ENCODE results near the gene LSM3.

LSM3 gene

GRCh38 chr3:14143271-14144225 lies 35.1 kb upstream of the LSM3 start:
- DNase-seq, result no peak

DNA sequence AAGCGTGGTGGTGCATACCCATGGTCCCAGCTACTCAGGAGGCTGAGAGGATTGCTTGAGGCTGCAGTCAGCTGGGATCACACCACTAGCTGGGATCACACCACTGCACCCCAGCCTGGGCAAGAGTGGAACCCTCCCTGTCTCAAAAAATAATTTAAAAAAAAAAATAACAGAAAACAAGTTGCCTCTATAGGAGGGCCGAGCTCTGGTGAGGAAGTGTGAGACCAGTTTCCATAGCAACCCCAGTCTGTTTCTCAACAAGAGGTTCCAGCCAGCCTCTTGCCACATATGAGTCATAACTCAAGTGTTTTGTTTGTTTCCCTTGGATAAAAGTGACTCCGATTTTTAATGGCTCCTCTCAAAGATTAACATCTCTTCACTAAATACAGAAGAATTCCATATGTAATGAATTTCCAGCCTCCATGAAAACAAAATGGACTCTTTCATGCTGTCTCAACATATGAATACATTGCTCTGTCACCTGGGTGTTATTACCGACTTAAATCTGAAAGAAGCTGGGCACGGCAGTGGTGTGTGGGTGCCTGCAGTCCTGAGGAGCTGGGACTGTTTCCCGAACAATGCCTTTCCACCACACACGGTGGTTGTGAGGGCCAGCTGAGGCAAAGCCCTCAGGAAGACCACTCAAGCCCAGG lies 34.1 kb upstream of the LSM3 start:
- DNase-seq, result peak; percentile 71

DNA sequence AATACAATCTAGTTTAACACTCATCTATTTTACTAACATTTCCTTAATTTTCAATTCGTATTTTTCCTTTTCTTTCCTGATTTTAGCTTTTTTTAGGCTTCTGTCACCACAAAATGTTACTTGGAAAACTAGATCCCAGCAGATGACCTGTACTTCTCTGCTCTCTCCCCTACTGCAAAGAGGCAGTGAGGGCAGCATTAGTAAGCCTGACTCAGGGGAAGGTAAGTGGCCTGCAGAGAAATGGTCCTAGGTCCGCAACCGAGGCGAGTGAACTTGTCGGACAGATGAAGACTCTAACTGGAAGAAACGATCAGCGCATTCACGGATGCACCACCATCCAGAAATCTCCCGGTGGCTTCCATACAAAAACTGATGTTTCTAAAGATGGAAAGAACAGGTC lies 33.4 kb upstream of the LSM3 start:
- no peak for DNase-seq

DNA sequence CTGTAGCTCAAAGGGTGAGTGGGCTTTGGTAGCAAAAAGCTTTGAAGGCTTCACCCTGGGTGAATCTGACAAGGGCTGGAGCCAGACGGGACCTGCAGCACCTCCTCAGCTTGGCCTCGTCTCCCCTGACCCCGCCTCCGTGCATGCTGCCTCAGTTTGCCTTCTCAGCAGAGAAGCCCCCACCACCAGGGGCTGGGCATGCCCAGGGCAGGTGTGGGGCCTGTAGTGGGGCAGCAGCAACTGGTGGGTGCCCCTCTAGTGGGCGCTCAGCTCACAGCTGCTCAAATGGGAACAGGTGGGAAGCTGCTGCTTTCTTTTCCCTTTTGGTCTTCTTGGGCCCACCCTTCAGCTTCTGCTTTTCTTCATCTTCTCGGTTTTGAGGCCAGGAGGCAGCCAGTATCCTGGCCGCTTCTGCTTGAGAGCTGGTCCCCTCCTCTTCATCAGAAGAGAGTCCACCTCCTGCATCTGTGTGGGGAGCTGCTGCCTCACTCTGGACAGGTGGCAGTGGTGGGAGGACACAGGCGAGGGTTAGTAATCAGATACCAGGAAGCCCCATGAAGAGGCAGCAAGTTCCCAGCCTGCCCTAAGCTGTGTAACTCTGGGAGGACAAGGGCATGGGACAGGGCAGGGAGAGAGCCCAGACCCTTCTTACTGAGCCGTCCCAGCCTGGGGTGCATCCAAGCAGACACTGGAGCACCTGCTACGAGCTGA lies 32.8 kb upstream of the LSM3 start:
- no peak for DNase-seq

DNA sequence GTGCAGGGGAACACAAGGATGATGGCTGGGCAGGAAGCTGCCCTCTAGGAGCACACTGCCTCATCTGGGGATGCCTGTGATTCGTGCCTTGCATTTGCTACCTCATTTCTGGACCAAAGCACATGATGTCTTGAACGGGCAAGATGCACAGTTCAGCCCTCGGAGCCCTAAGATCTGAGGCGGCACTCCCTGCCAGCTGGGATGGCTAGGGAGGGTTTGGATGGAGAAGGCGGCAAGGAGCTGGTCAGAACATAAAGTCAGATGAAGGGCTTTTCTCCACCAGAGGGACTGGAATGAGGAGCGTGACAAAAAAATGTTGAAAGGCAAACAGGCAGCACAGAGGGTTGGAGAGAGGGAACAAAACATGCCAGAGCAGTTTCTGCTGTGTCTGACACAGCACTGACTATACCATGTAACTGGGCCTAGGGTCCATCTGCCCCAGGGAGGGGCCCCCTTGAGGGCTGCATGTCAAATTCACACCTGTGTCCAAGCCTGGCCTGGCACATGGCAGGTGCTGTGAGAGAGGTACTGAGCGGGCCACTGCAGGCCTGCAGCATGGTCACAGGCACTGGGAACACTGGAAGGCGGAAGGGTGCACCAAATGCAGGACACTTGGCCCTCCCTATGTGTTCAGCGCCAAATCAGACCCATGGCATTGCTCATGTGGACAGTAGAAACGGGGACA lies 32.1 kb upstream of the LSM3 start:
- no peak for DNase-seq

- DNase-seq, result no peak
Observed at GRCh38 chr3:14147066-14147435, 31.6 kb upstream of the LSM3 start.

GRCh38 chr3:14147617-14148016 lies 31.0 kb upstream of the LSM3 start:
- no peak for DNase-seq

DNA sequence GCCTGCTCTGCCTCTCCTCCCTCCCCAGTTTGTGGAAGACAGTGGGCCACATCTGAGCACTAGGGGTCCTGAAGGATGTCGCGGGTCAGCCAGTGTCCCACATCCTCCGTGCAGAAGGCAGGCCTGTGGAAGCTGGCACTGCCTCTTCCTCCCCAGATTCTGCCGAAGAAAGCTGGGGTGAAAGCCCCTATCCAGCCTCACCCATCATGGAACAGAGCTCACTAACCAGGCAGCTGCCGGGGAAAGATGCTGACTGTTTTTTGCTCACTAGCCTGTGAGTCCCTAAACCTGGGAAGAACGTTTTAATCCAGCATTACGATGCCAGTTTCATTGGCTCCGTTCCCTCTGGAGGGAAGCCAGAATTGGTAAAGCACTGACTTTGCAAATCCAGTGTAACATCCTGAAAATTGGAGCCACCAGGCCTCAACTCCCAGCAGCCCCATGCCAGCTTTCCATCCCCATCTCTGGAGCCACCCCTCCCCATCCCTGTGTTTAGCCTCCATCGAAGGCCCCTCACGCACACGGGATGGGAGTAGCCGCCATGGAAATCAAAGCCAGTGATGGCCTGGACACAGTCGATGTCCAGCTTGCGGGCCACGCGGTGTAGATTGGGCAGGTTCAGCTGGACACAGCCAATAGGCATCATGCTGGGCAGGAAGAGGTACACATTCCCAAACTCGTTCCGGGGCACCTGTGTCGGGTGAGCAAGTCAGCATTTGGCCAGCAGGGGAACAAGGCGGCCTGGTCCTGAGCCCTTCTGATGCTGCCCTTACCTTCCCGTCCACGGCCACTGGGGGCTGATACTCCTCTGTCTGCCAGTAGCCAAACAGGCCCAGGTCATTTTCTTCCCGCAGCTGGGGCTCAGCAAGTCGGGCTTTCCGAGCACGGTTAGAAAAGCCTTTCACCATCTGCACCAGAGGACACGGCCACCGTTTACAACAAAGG lies 30.3 kb upstream of the LSM3 start:
- DNase-seq, result no peak

DNA sequence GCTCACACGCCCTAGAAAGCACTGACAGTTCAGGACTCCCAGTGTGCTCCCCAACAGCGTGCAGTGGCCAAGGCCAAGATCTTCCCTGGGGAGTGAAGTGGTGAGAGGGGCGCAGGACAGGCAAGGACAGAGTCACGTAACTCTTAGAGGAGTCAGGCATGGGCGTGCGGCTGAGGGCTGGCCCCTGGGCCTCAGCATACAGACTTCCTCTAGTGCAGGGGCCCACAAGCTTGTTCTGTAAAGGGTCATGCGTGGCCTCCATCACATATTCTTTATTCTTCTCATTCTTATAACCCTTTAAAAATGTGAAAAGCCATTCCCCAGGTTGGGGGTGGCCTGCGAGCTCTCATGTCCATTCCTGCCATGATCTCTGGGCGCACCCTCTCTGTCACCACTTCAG lies 28.5 kb upstream of the LSM3 start:
- no peak for DNase-seq

- no peak for DNase-seq
Observed at GRCh38 chr3:14150491-14151230, 28.0 kb upstream of the LSM3 start.

- no peak for DNase-seq
Observed at GRCh38 chr3:14151471-14152083, 27.0 kb upstream of the LSM3 start.

GRCh38 chr3:14152233-14152962 lies 26.2 kb upstream of the LSM3 start:
- DNase-seq, result no peak

GRCh38 chr3:14152963-14153355 lies 25.7 kb upstream of the LSM3 start:
- no peak for DNase-seq

- DNase-seq, result no peak
Observed at GRCh38 chr3:14153663-14154062, 25.0 kb upstream of the LSM3 start.

- no peak for DNase-seq
Observed at GRCh38 chr3:14154276-14154675, 24.3 kb upstream of the LSM3 start.

- DNase-seq, result no peak
Observed at GRCh38 chr3:14154895-14155440, 23.6 kb upstream of the LSM3 start.

DNA sequence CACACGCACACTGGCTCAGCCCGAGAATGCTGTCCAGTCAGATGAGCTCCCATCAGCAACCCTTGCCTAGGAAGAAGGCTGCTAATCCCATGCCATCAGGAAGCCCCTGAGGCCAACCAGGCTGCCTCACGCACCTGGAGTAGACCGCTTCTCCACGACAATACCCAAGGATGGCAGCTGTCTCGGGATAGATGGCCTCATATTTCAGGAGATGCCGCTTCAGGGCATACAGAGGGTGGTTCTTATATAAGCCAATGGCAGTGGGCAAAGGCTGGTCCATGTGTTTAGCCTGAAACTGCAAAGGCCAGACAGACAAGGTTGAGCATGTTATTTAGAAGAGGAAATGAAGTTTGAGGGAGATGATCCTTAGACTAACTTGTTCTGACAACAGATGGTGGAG lies 22.4 kb upstream of the LSM3 start:
- DNase-seq, result no peak

GRCh38 chr3:14156843-14157561 lies 21.6 kb upstream of the LSM3 start:
- DNase-seq, result no peak

DNA sequence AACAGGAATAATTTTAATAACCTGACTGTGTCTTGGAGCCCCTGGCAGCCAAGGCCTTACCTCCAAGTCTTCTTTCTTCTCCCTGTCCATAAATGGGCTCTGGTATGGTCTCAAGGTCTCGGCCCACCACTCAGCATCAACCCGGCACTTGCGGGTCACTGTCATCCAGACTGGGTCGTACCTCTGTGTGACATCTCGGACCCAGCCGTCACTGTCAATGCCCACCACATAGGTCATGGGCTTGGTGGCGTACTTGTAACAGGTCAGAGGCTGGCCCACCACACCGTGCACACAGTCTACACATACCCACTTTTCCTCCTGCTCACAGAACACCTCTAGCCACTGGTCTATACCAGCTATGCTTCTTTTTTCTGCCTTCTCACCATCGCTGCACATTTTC lies 20.7 kb upstream of the LSM3 start:
- DNase-seq, result no peak

All from activated gamma-delta T cell treated with Interleukin-2 at 50 U/mL for 16 hours (primary cell).